ENCODE data around the gene DENND5A. TPM values are rescaled to one million over a fixed set of nuclear protein-coding genes. Genes with fewer than 3 reads are reported as not detected.

The DENND5A gene
- total RNA-seq, 2 donors from 2014 or later = 75.8 to 96.7 TPM

DNA sequence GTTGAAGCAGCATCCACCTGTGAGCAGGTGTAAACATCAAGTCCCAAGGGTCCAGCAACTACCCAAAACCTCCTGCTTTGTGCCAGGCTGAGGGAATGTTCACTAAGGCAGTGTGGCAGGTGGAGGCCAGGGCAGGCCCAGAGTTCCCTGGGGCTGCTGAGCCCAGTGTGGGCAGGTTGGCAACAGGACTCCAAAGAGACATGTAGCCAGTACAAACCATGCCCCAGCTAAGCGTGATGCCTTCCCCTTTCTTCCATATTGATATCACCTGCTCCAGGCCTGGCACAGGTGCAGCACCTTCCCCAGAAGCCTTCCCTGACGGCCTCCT lies 143.7 kb downstream of the DENND5A start:
- Histone ChIP-seq H3K27me3 (no peaks in the 10 kb centered on the region), H3K36me3 (no peaks in the 10 kb centered on the region), H3K4me1 (no peaks in the 10 kb centered on the region), H3K27ac (no peak overlapping the region), H3K4me3 (no peak overlapping the region), H3K9me3 (no peaks in the 10 kb centered on the region)
- no peak for TF ChIP-seq CTCF (IDR thresholded peaks at IDR 0.05)
- no peak for DNase-seq (ENCODE audit: low spot score)

DNA sequence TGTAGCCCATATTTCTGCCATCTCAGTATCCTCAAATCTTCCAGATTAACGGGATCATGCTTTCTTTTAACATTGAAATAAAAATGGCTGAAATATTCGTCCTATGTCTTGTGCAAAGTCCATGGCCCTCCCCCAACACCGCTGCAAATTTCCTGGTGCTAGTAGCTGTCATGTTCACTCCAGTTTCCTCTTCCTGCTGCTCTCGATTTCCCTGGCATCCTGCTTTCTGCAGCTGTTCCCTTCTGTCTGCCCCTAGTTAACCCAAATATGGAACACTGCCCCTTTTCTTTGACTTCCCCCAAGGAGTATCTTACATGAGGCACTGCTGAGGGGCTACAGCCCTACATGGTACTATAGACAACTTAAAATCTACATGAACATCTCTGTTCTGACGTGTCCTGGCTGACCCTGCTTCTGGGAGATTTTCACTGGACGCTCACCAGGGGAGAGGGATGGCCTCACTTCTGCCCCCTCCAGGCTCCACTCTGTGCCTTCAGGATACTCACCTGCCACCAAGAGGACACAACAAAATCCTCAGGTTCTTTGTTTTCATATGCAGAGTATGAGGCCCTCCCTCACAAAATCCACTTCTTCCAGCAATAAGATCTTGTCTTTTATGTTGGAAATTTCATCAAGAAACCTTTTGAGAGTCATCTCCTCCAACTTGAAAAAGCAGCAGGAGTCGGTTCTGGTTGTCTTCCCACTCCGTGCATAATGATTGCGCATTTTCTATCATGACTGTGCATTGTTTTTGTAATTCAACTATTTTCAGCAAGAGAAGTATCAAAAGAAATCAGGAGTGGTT lies 144.3 kb downstream of the DENND5A start:
- Histone ChIP-seq H3K9me3 (no peaks in the 10 kb centered on the region), H3K27ac (no peak overlapping the region), H3K4me1 (no peaks in the 10 kb centered on the region), H3K27me3 (no peaks in the 10 kb centered on the region), H3K36me3 (no peaks in the 10 kb centered on the region), H3K4me3 (no peak overlapping the region)
- no peak for DNase-seq (ENCODE audit: low spot score)
- no peak for TF ChIP-seq CTCF (IDR thresholded peaks at IDR 0.05)

- Histone ChIP-seq H3K27me3 (no peaks in the 10 kb centered on the region), H3K9me3 (peaks cover 0 to 4% of the 10 kb centered on the region in 2 donors), H3K36me3 (no peaks in the 10 kb centered on the region), H3K27ac (no peak overlapping the region), H3K4me3 (no peak overlapping the region), H3K4me1 (no peaks in the 10 kb centered on the region)
- no peak for TF ChIP-seq CTCF (IDR thresholded peaks at IDR 0.05)
- no peak for DNase-seq (ENCODE audit: low spot score)
These were observed 146.9 kb downstream of the DENND5A start for GRCh38 chr11:9118277-9118676.

GRCh38 chr11:9112075-9112474 lies 153.1 kb downstream of the DENND5A start:
- Histone ChIP-seq H3K9me3 (peaks cover 0 to 23% of the 10 kb centered on the region in 2 donors), H3K4me1 (no peaks in the 10 kb centered on the region), H3K27me3 (no peaks in the 10 kb centered on the region), H3K27ac (no peak overlapping the region), H3K4me3 (no peak overlapping the region), H3K36me3 (no peaks in the 10 kb centered on the region)
- no peak for TF ChIP-seq CTCF (IDR thresholded peaks at IDR 0.05)
- DNase-seq (ENCODE audit: low spot score) = no peak

DNA sequence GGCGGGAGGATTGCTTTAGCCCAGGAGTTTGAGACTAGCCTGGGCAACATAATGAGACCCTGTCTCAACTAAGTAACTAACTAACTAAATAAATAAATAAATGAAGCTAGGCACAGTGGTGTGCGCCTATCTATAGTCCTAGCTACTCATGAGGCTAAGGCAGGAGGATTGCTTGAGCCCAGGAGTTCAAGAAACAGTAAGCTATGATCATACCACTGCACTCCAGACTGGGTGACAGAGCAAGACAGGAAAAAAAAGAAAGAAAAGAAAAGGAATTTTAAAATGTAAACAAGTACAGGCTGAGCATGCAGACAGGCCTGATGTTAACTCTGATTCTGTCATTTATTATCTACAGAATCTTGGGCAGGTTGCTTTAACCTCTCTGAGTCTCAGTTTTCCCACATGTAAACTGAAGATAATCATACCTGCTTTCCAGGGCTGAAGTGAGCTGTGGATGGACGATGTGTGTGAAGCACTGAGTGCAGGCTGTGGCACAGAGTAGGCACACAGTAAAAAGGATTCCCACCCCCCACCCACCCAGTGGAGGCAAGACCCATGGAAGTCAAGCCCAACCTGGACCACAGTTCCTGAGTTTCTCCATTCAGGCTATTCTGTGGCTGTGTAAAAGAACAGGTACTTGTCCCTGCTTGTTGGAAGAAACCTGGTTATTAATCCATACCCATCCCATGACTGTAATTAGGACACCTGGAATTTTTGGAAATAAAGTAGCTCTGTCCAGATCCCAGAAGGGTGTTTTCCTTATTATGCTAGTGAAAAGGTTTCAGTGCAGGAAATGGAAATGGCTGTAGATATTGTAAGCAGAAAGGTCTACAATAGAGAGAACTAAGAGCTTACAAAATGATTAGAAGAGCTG lies 155.1 kb downstream of the DENND5A start:
- Histone ChIP-seq H3K27me3 (no peaks in the 10 kb centered on the region), H3K4me3 (no peak overlapping the region), H3K36me3 (no peaks in the 10 kb centered on the region), H3K4me1 (no peaks in the 10 kb centered on the region), H3K27ac (no peak overlapping the region), H3K9me3 (peaks cover 0 to 23% of the 10 kb centered on the region in 2 donors)
- TF ChIP-seq CTCF (IDR thresholded peaks at IDR 0.05) = no peak
- no peak for DNase-seq (ENCODE audit: low spot score)

Measured in right atrium auricular region (tissue), 2 donors.